HCT116 (cell line): ENCODE data around the gene TRAK1. TPM values are rescaled to one million over a fixed set of nuclear protein-coding genes. Genes with fewer than 3 reads are reported as not detected.

Source experiments
- ATAC-seq: fragments of 200-7000 bp; cut with Tn5 transposase; 2 replicates; pipeline ENCODE4 v1.9.1; 2020; ENCODE audit warnings: mild to moderate bottlenecking, moderate library complexity
- BruUV-seq: library from RNA; stranded (reverse); fragments of 400-500 nt; replicated peaks from 2 replicates; lab custom pipeline; 2021; lab: Mats Ljungman, UMichigan
- CTCF ChIA-PET: fragments of 300-600 bp; sonication (Branson Sonifier 250); formaldehyde crosslinking; loops from one replicate; lab custom pipeline; 2021; ENCODE audit warnings: antibody characterized with exemption; lab: Charles Lee
- POLR2A ChIA-PET: fragments of 300-600, 350-600 bp; sonication (Branson Sonifier 250); formaldehyde crosslinking; loops from one replicate; lab custom pipeline; 2021; ENCODE audit warnings: antibody characterized with exemption; lab: Charles Lee
- RAD21 ChIA-PET, 2 experiments: fragments of 300-600 bp; sonication (Branson Sonifier 250); formaldehyde crosslinking; loops; one replicate each; lab custom pipeline; 2023; ENCODE audit warnings: low total read pairs in 2 of 2; ENCODE audit not compliant: uncharacterized antibody in 2 of 2, unreplicated experiment in 2 of 2, low non-redundant PET in 1 of 2; lab: Charles Lee
- DNase-seq: peaks from one replicate; pipeline ENCODE4 v3.0.0-alpha.2; 2010; ENCODE audit warnings: low read depth, low spot score
- H2AFZ ChIP-seq: fragments of 200-600 bp; shearing (Covaris generic), sonication (generic); 2 replicates; pipeline ENCODE4 v1.6.1; 2017; ENCODE audit warnings: low read depth, mixed run types, mixed read lengths, antibody characterized with exemption, low read length; ENCODE audit not compliant: poor library complexity, severe bottlenecking
- H3K27ac ChIP-seq: 2 replicates; pipeline ENCODE4 v1.5.1; 2012; ENCODE audit warnings: low read depth, low read length
- H3K27me3 ChIP-seq: fragments of 200-600 bp; sonication (generic); 2 replicates; pipeline ENCODE4 v1.6.1; 2016; ENCODE audit warnings: mixed run types, low read length, mixed read lengths; ENCODE audit not compliant: insufficient read depth
- H3K36me3 ChIP-seq, 2 experiments: fragments of 200-500 bp in 1 of 2; fragments of 200-600 bp in 1 of 2; sonication (Bioruptor generic) in 1 of 2; sonication (generic) in 1 of 2; 2 replicates each; pipeline versions ENCODE4 v1.5.1 to v1.6.1; 2014 to 2016; ENCODE audit warnings: low read length in 2 of 2, inconsistent platforms in 1 of 2, mixed read lengths in 1 of 2, mixed run types in 1 of 2; ENCODE audit not compliant: insufficient read depth in 2 of 2, control insufficient read depth in 1 of 2
- H3K4me1 ChIP-seq, 2 experiments: fragments of 200-600 bp in 1 of 2; sonication (generic) in 1 of 2; 2 replicates each; pipeline versions ENCODE4 v1.5.1 to v1.6.1; 2012 to 2017; ENCODE audit warnings: low read length in 2 of 2, inconsistent platforms in 1 of 2, mild to moderate bottlenecking in 1 of 2, mixed read lengths in 1 of 2, mixed run types in 1 of 2, moderate library complexity in 1 of 2; ENCODE audit not compliant: insufficient read depth in 2 of 2, control insufficient read depth in 1 of 2
- H3K4me2 ChIP-seq: fragments of 200-600 bp; sonication (generic); 2 replicates; pipeline ENCODE4 v1.6.1; 2017; ENCODE audit warnings: mixed run types, low read length, mixed read lengths
- H3K4me3 ChIP-seq, 2 experiments: fragments of 200-600 bp in 1 of 2; sonication (generic) in 1 of 2; replicated peaks in 1 of 2; 2 replicates each; pipeline ENCODE4 v1.5.1; 2011 to 2016; ENCODE audit warnings: low read length in 2 of 2, control low read depth in 1 of 2, low read depth in 1 of 2, mild to moderate bottlenecking in 1 of 2, mixed read lengths in 1 of 2, mixed run types in 1 of 2
- H3K79me2 ChIP-seq: fragments of 200-600 bp; sonication (generic); 2 replicates; pipeline ENCODE4 v1.6.1; 2017; ENCODE audit warnings: mild to moderate bottlenecking, mixed run types, low read length, moderate library complexity, mixed read lengths; ENCODE audit not compliant: insufficient read depth
- H3K9ac ChIP-seq: fragments of 200-600 bp; sonication (generic); 2 replicates; pipeline ENCODE4 v1.6.1; 2016; ENCODE audit warnings: low read length, mixed read lengths
- H3K9me2 ChIP-seq: fragments of 200-600 bp; sonication (generic), shearing (Covaris generic); 2 replicates; pipeline ENCODE4 v1.6.1; 2017; ENCODE audit warnings: mixed run types, mild to moderate bottlenecking, moderate library complexity; ENCODE audit not compliant: insufficient read depth
- H3K9me3 ChIP-seq, 2 experiments: fragments of 200-500 bp in 1 of 2; fragments of 200-600 bp in 1 of 2; sonication (Bioruptor generic) in 1 of 2; sonication (generic) in 1 of 2; 2 replicates each; pipeline ENCODE4 v1.6.1; 2014 to 2017; ENCODE audit warnings: low read length in 2 of 2, mixed read lengths in 2 of 2, inconsistent platforms in 1 of 2, low read depth in 1 of 2, mild to moderate bottlenecking in 1 of 2, mixed run types in 1 of 2, moderate library complexity in 1 of 2; ENCODE audit not compliant: control insufficient read depth in 1 of 2, insufficient read depth in 1 of 2
- H4K20me1 ChIP-seq: fragments of 200-600 bp; sonication (generic), shearing (Covaris generic); 2 replicates; pipeline ENCODE4 v1.6.1; 2017; ENCODE audit warnings: mixed run types, mild to moderate bottlenecking, moderate library complexity; ENCODE audit not compliant: insufficient read depth
- ATF3 ChIP-seq: IDR thresholded peaks from 2 replicates; pipeline ENCODE4 v1.6.1; 2012
- CBX3 ChIP-seq: IDR thresholded peaks from 2 replicates; pipeline ENCODE4 v1.6.1; 2012; ENCODE audit warnings: low read depth
- CEBPB ChIP-seq: IDR thresholded peaks from 2 replicates; pipeline ENCODE4 v1.6.1; 2012; ENCODE audit warnings: low read depth
- CTCF ChIP-seq, 3 experiments: fragments of 200-600 bp in 1 of 3; sonication (generic) in 1 of 3; IDR thresholded peaks in 2 of 3; conservative IDR thresholded peaks in 1 of 3; 2 replicates each; pipeline ENCODE4 v1.5.1; 2012 to 2017; ENCODE audit warnings: low read depth in 2 of 3, low read length in 2 of 3, antibody characterized with exemption in 1 of 3, borderline replicate concordance in 1 of 3, control low read depth in 1 of 3, mild to moderate bottlenecking in 1 of 3, mixed read lengths in 1 of 3, mixed run types in 1 of 3, moderate library complexity in 1 of 3; ENCODE audit not compliant: insufficient read depth in 1 of 3
- ELF1 ChIP-seq: IDR thresholded peaks from 2 replicates; pipeline ENCODE4 v1.6.1; 2012; ENCODE audit warnings: low read depth, borderline replicate concordance
- EZH2 ChIP-seq: fragments of 200-600 bp; sonication (generic); IDR thresholded peaks from 2 replicates; pipeline ENCODE4 v1.6.1; 2017; ENCODE audit warnings: antibody characterized with exemption, mixed run types
- JUND ChIP-seq: IDR thresholded peaks from 2 replicates; pipeline ENCODE4 v1.6.1; 2012
- MAX ChIP-seq: IDR thresholded peaks from 2 replicates; pipeline ENCODE4 v1.6.1; 2012
- POLR2A ChIP-seq: IDR thresholded peaks from 2 replicates; pipeline ENCODE4 v1.7.0; 2011; ENCODE audit warnings: borderline replicate concordance; ENCODE audit not compliant: insufficient read depth, insufficient read length; ENCODE audit errors: extremely low read depth
- POLR2AphosphoS5 ChIP-seq: IDR thresholded peaks from 2 replicates; pipeline ENCODE4 v1.6.1; 2011; ENCODE audit warnings: mild to moderate bottlenecking, low read depth, low read length, moderate library complexity
- RAD21 ChIP-seq: IDR thresholded peaks from 2 replicates; pipeline ENCODE4 v1.6.1; 2012; ENCODE audit warnings: low read depth, mild to moderate bottlenecking
- REST ChIP-seq: IDR thresholded peaks from 2 replicates; pipeline ENCODE4 v1.6.1; 2012; ENCODE audit warnings: low read depth
- SIN3A ChIP-seq: IDR thresholded peaks from 2 replicates; pipeline ENCODE4 v1.6.1; 2012; ENCODE audit warnings: low read depth
- SP1 ChIP-seq: IDR thresholded peaks from 2 replicates; pipeline ENCODE4 v1.6.1; 2012; ENCODE audit warnings: low read depth
- TCF7L2 ChIP-seq: IDR thresholded peaks from 2 replicates; pipeline ENCODE4 v1.7.0; 2011; ENCODE audit warnings: borderline replicate concordance, inconsistent platforms; ENCODE audit not compliant: insufficient read depth, insufficient read length; ENCODE audit errors: extremely low read depth
- YY1 ChIP-seq: IDR thresholded peaks from 2 replicates; pipeline ENCODE4 v1.6.1; 2011; ENCODE audit warnings: low read length, low read depth, moderate library complexity, mild to moderate bottlenecking; ENCODE audit not compliant: insufficient replicate concordance; ENCODE audit errors: extremely low read depth
- ZBTB33 ChIP-seq: IDR thresholded peaks from 2 replicates; pipeline ENCODE4 v1.6.1; 2011; ENCODE audit warnings: mild to moderate bottlenecking, low read length, moderate library complexity; ENCODE audit not compliant: insufficient replicate concordance; ENCODE audit errors: extremely low read depth
- ZFX ChIP-seq: fragments of 450-650 bp; IDR thresholded peaks from 2 replicates; pipeline ENCODE4 v1.6.1; 2017
- ZNF274 ChIP-seq: fragments of 200-500 bp; sonication (Bioruptor generic); IDR thresholded peaks from 2 replicates; pipeline ENCODE4 v1.6.1; 2014; ENCODE audit warnings: mild to moderate bottlenecking, low read depth, low read length, inconsistent platforms
- intact Hi-C: fragments of 100-400 bp; cut with micrococcal nuclease; formaldehyde crosslinking; loops from 2 replicates; pipeline ENCODE4 v1.10.0; 2022
- total RNA-seq: library from RNA; stranded (reverse); gene quantifications from one replicate; pipeline ENCODE4 v1.2.1, GENCODE V29; 2021; ENCODE audit not compliant: unreplicated experiment

TRAK1 gene
- total RNA-seq, 1 experiment from 2014 or later: 25.9 TPM

GRCh38 chr3:42061025-42061712 lies 30.0 kb upstream of the TRAK1 start:
- H3K79me2 ChIP-seq: peaks cover 60% of the 10 kb centered on the region
- POLR2A ChIA-PET: interaction anchor here (0.9 kb wide), 1 partner anchor 17 kb away, joined by 3 read pairs; no protein-coding TSS in a partner anchor

More at GRCh38 chr3:42061025-42061712, 30.0 kb upstream of the TRAK1 start:
- H3K9me2 ChIP-seq: no peaks in the 10 kb centered on the region
- H3K4me3 ChIP-seq: peak overlapping the region in 1 of 2 experiments; percentile 42; a peak in 2 of 4 replicates
- BruUV-seq: no TSS peak
- peaks cover 39 to 45% of the 10 kb centered on the region in 2 experiments for H3K4me1 ChIP-seq
- H4K20me1 ChIP-seq: no peaks in the 10 kb centered on the region
- ChIA-PET CTCF (no interaction called here), RAD21 (no interaction called here)
- intact Hi-C loops: no loop called here
- ATAC-seq (no peak; the same call in 1 of the 2 replicates), DNase-seq (no peak)
- H3K36me3 ChIP-seq: no peaks in the 10 kb centered on the region
- peak overlapping the region; percentile 63; the same call in 1 of the 2 replicates for H3K27ac ChIP-seq
- no peak overlapping the region for H2AFZ ChIP-seq
- no peaks in the 10 kb centered on the region for H3K27me3 ChIP-seq
- peak overlapping the region; percentile 52 for H3K9ac ChIP-seq
- no peaks in the 10 kb centered on the region for H3K9me3 ChIP-seq
- H3K4me2 ChIP-seq: peak overlapping the region; percentile 72
- TF ChIP-seq SP1: no peak
- no peak for TF ChIP-seq ZFX
- TF ChIP-seq POLR2A: no peak
- TF ChIP-seq EZH2: no peak
- no peak for TF ChIP-seq ZBTB33
- no peak for TF ChIP-seq ELF1
- TF ChIP-seq MAX: no peak
- no peak for TF ChIP-seq CTCF (IDR thresholded peaks at IDR 0.05 in 2 of 3, conservative IDR thresholded peaks at IDR 0.05 in 1 of 3; ENCODE audit: borderline replicate concordance in 1 of 3, insufficient read depth in 1 of 3, low read depth in 2 of 3, low read length in 2 of 3)
- TF ChIP-seq CEBPB: no peak
- no peak for TF ChIP-seq JUND
- no peak for TF ChIP-seq TCF7L2
- no peak for TF ChIP-seq ZNF274
- no peak for TF ChIP-seq SIN3A
- no peak for TF ChIP-seq YY1
- no peak for TF ChIP-seq REST
- no peak for TF ChIP-seq CBX3
- no peak for TF ChIP-seq ATF3
- TF ChIP-seq RAD21: no peak
- TF ChIP-seq POLR2AphosphoS5: no peak
- TF ChIP-seq, all 23 proteins: peak for 0
